ENCODE results near the gene TNFRSF14.
A peak's percentile ranks its signal among the peaks of the same experiment; 100 is the strongest.
"Not testable (repeated sequence)": the region's sequence is repeated elsewhere in the genome, so short reads cannot be mapped to it uniquely, and the experiment has no call there.

Gene TNFRSF14

DNA sequence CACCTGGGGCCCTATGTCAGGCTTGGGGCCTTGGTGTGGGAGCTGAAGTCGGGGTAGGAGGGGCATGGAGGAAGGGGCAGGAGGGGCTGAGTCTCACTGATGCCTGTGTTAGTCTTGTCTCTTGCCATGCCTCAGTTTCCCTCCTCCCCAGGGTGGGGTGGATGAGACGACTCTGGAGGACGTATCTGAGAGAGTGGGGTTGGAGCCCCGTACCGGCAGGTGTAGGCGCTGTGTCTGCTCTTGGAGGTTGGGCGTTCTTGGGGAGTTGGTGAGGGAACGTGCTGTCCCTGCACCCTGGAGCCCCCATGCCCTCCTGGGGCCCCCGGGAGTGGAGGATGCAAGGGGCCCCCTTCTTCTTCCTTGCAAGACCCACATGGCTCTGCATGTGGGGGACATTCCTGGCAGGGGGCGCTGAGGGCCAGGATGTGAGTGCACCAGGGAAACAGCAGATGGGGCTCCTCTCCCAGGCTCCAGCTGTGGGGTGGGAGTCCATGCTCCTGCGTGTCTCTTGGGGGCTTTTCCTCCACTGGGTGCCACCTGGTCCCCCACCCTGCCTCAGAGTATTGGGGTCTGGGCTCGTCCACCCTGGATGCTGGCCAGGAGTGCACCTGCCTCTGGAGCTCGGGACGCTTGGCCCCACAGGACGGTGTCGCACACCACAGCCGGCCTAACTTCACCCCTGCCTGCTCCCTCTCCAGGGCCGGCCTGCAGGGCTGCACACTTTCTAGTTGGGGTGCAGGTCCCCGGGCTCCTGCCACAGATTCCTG is 1.4 kb upstream of the TNFRSF14 start:
- peak; percentile 33 for DNase-seq

- DNase-seq: peak; percentile 86
Measured at GRCh38 chr1:2555634-2556276, 416 bp upstream of the TNFRSF14 start.

- DNase-seq: no peak
Measured at GRCh38 chr1:2556678-2557481, 709 bp downstream of the TNFRSF14 start.

DNA sequence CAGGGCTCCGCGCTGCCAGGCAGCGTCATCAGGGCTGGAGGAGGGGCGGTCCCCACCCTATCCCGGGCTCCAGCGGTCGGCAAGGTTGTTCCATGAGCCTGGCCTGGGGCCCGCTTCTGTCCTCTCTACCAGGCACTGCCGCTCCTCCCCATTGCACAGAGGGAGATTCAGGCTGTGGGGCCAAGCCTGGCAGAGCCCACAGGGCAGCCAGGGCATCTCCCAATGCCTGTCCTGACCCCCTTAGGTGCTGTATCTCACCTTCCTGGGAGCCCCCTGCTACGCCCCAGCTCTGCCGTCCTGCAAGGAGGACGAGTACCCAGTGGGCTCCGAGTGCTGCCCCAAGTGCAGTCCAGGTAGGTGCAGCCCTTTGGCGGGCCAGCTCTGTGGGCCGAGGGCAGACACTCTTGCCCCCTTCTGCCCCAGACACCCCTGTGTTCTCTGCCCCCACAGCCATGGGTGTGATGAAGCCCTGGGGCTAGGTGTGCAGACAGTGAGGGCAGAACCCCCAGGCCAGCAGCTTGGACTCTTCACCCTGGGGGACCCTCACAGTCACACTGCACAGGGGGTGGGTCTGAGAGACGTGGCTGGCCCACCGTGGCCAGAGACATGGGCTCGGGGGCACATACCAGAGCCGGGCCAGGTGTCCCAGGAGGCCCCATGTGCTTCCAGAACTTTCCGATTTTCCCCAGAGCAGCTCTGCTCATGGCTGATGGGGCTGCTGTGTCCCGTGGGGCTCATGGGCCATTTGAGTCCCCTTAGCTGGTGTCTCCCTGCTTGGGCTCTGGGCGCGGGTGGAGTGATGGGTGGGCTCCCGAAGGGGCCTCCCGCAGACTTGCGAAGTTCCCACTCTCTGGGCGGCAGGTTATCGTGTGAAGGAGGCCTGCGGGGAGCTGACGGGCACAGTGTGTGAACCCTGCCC is 1.6 kb downstream of the TNFRSF14 start:
- DNase-seq: no peak

DNA sequence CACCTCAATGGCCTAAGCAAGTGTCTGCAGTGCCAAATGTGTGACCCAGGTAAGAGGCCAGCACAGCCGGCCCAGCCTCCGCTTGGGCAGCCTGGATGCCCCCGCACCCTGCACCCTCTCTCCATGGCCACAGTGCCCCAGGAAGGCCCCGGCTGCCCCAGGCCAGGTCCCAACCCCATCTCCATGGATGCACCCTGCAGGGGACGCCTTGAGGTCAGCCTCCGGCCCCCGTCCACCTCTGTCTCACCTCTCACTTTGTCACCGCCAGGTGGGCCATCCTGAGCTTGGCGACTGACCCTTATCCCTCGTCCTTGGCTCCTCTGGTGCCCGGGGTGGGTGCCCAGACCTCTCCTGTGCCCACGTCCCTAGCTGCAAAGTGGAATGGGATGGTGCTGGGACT is 2.2 kb downstream of the TNFRSF14 start:
- DNase-seq: no peak

GRCh38 chr1:2558861-2559260 is 2.7 kb downstream of the TNFRSF14 start:
- no peak for DNase-seq

- DNase-seq: no peak
Measured at GRCh38 chr1:2559509-2560298, 3.5 kb downstream of the TNFRSF14 start.

GRCh38 chr1:2560299-2561073 is 4.3 kb downstream of the TNFRSF14 start:
- DNase-seq: no peak

DNA sequence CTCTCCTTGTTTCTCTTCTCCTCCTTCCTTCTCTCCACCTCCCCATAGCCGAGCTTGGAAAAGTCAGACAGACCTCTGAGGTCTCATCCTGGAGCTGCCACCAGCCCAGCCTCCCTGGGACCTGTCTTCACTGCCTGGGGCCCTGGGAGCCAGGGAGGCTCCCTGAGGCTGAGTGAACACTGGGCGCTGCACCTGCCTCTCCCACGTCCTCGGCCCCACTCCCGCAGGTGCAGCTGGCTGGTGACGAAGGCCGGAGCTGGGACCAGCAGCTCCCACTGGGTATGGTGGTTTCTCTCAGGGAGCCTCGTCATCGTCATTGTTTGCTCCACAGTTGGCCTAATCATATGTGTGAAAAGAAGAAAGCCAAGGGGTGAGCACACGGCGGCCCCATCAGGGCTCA is 5.3 kb downstream of the TNFRSF14 start:
- DNase-seq: no peak

- DNase-seq: no peak
Measured at GRCh38 chr1:2561898-2562895, 6.0 kb downstream of the TNFRSF14 start.

DNA sequence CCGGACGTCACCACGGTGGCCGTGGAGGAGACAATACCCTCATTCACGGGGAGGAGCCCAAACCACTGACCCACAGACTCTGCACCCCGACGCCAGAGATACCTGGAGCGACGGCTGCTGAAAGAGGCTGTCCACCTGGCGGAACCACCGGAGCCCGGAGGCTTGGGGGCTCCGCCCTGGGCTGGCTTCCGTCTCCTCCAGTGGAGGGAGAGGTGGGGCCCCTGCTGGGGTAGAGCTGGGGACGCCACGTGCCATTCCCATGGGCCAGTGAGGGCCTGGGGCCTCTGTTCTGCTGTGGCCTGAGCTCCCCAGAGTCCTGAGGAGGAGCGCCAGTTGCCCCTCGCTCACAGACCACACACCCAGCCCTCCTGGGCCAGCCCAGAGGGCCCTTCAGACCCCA is 7.0 kb downstream of the TNFRSF14 start:
- DNase-seq: no peak

- DNase-seq: no peak
Measured at GRCh38 chr1:2564006-2564814, 8.0 kb downstream of the TNFRSF14 start.

DNA sequence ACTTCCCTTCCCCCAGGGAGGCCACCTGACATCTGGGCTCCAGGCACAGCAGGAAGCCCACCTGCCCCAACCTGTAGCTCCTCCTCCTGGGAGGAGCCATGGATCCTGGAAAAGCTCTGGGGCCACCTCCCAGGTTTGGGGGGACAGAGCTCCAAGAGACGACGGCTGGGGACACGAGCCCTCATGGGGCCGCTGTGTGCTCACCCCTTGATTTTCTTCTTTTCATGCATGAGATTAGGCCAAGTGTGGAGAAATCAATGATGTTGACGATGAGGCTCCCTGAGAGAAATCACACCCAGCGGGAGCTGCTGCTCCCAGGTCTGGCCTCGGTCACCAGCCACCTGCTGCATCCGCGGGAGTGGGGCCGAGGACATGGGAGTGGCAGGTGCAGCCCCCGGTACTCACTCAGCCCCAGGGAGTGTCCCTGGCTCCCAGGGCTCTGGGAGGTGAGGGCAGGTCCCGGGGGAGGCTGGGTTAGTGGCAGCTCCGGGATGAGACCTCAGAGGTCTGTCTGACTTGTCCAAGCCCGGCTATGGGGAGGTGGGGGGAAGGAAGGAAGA is 8.7 kb downstream of the TNFRSF14 start:
- no peak for DNase-seq

GRCh38 chr1:2566101-2567045 is 10.2 kb downstream of the TNFRSF14 start:
- DNase-seq: no peak

DNA sequence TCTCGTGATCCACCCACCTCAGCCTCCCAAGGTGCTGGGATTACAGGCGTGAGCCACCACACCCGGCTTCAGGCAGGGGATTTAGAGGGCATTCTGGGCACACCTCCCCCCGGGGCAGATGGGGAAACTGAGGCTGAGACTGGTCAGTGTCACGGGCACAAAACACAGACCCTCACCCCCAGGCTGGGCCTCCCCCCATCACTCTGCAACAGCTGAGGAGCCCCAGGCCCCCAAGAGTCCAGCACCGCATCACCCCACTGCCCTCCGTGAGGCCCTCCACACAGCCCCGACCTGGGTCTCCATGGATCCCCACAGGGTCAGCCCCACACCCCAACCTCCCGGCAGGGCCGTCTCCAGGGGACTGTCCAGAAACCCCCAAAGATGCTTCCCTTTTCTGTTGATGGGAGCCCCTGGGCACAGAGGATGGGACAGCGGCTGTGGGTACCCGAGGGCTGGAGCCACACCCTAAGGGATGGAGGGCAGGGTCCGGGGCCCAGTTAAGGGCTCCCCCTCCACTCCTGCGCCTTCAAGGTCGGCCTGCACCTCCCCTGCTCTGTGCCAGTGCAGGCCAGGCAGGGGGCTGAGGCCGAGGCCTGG is 11.0 kb downstream of the TNFRSF14 start:
- DNase-seq: no peak

GRCh38 chr1:2568187-2568816 is 12.1 kb downstream of the TNFRSF14 start:
- DNase-seq: not testable (repeated sequence)

All from GF-D8 (cell line).